Uterus (tissue), 2 donors: ENCODE data around the gene AUTS2.

Experiments used
- CTCF ChIP-seq, 4 experiments: fragments of 200-600 bp in 2 of 4; fragments of 450-650 bp in 2 of 4; sonication (generic) in 2 of 4; IDR thresholded peaks; one replicate each; pipeline ENCODE4 v1.5.1; 2016 to 2019; ENCODE audit warnings: antibody characterized with exemption in 4 of 4, mild to moderate bottlenecking in 2 of 4, moderate library complexity in 1 of 4
- POLR2A ChIP-seq, 2 donors: fragments of 450-650 bp; IDR thresholded peaks; one replicate each; pipeline ENCODE4 v1.6.1; 2016; ENCODE audit warnings: antibody characterized with exemption in 2 of 2, mild to moderate bottlenecking in 1 of 2, moderate library complexity in 1 of 2

GRCh38 chr7:70640266-70640833, 1042.1 kb downstream of the AUTS2 start:
- TF ChIP-seq CTCF (IDR thresholded peaks at IDR 0.05) (no peak), POLR2A (IDR thresholded peaks at IDR 0.05) (no peak)
